SIG-M5 (cell line): Measurements from ENCODE around the gene RBPMS2.
"Not testable (repeated sequence)": the region's sequence is repeated elsewhere in the genome, so short reads cannot be mapped to it uniquely, and the experiment has no call there.

Source experiments
- DNase-seq: peaks from one replicate; lab custom pipeline; 2025; lab: John Stamatoyannopoulos, UW

Gene RBPMS2

DNA sequence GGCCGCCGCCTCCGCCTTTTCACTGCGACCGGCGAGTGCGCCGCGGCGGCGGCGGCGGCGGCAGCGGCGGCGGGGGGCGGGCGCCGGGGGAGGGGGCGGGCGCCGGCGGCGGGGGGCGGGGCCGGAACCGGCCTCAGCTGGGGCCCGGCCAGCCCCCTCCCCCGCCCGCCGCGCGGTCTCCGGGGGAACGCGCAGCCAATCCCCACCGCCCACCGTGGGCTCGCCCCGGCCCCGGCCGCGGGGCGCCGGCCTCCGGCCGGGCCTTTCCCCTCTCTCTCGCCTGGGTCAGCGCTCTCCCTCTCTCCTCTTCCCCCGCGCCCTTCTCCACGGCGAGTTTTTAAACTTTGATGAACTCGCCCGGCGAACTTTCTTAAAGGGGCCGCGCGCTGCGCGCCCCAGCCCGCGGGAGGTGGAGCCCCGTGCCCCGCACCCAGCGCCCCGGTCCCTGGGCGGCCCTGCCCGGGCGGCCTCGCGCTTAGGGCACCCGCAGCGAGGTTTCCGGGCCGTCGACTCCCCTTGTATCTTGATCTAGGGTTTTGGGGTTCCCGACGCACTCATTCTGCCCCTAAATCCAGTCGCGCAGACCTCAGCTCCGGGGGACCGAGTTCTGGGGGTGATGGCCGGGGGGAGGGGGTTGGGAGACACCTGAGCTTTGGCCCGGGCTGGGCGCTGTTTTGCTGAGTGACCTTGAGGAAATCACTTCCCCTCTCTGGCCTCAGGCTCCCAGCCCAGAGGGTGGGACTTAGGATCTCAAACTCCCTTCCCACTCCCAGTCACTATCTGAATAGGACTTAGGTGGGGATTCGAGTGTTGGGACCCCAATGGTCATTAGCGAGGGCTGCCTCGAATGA is at the start of gene RBPMS2:
Gene RBPMS2 (minus strand): TSS at position 39 of the 851 bp plus-strand sequence. CDS start 270 bp downstream, outside the sequence.
- DNase-seq = no peak

DNA sequence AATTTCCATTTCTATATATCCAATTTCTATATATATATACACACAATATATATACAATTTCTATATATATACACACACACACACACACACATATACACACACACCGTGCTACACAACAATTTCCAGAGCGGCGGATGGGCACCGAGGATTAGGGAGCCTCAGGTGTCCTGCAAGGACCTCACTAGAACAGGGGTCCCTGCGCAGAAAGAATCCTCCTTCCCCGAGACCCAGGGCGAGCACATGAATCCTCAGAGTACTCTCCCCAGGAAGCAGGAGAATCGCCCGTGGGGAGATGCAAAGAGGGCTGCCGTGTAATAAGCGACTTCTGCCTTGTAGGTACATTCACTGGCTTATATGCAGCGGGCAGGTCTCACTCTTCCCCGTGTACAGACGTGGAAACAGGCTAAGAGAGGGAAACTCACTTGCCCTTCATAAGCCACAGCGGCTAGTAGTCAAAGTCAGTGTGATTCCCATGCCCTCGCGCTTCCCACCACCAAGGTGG is 49.6 kb upstream of the RBPMS2 start:
- no peak for DNase-seq

DNA sequence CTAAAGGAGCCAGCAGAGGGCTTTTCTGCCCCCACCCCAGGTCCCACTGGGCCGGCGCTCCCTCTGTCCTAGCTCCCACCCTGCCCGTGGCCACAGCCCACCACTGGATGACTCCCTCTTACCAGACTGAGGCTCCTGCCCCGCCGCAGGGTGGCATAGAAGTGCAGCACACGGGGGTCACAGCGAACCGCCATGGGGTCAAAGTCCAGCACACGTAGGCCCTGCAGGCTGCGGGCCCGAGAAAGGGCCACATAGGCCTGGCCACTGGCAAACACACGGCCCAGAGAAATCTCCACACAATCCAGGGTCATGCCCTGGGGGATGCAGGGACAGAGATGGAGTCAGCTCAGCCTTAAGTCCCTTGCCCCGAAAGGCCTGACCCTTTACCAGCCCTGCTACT is 41.1 kb upstream of the RBPMS2 start:
- DNase-seq = no peak

DNA sequence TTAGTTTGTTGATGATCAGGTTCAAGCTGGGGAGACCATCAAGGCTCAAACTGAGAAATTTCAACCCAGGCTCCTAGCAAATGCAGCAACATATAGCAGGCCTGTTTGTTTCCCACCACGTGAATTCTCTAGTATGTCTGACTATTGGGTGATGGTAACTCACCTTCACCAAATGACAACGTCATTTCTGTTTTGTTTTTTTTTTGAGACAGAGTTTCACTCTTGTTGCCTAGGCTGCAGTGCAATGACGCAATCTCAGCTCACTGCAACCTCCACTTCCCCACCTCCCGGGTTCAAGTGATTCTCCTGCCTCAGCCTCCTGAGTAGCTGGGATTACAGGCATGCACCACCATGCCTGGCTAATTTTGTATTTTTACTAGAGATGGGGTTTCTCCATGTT is 39.6 kb upstream of the RBPMS2 start:
- DNase-seq = not testable (repeated sequence)

DNA sequence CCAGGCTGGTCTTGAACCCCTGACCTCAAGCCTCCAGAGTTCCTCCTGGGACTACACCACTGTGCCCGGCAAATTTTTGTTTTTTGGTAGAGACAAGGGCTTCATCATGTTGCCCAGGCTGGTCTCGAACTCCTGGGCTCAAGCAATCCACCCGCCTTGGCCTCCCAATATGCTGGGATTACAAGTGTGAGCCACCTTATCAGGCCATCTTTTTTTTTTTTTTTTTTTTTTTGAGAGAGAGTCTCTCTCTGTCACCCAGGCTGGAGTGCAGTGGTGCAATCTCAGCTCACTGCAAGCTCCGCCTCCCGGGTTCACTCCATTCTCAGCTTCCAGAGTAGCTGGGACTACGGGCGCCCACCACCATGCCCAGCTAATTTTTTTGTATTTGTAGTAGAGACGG is 38.9 kb upstream of the RBPMS2 start:
- not testable (repeated sequence) for DNase-seq

DNA sequence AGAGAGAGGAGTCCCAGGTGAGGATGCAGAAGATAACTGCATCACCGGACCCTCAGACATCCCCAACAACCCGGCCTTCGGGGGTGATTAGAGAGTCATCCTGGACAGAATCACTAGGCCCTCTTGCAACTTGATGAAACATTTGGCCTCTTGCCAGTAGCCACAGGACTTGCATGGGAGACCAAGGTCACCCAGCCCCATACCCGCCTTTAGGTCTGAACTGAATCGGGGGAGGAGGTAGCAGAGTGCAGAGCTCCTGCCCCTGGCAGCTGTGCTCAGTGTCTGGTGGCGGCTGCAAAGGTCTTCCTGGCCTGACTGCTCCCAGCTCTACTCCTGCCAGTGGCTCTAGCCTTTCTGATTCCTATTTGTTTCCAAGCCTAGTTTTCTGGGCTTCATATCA is 37.7 kb upstream of the RBPMS2 start:
- no peak for DNase-seq

DNA sequence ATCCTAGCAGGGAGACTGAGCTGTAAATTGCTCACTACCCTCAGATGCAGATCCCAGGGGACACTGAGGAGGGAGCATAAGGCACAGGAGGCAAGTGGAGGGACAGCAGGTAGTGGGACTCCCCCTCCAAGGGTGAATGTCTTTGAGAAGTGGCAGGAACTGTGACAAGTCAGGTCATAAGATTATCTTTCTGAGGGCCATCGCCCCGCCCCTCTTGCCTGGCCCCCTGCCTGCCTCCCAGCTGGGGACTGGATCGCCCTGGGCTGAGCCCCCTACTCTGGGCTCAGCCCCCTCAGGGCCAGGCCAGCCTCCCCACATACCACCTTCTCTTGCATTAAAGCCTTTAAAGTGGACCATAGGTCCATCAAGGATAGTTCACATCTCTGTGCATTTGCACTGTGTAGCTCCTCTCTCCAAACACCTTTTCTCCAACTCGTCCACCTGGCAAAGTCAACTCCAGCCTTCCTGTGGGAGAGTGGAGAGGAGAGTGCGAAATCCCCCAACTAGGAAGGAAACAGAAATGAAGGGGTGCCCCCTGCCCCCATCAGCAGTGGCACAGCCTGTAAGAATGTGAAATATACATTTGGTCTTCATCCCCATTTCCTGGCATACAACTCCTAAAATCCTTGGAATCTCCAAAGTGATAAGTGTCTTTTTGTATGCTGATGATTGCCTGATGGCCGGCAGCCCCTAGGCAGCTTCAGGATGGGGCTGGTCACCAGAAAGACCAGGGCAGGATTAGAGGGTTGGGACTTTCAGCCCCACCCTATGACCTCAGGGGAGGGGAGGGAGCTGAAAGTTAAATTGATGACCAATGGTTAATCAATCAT is 35.3 kb upstream of the RBPMS2 start:
- no peak for DNase-seq

DNA sequence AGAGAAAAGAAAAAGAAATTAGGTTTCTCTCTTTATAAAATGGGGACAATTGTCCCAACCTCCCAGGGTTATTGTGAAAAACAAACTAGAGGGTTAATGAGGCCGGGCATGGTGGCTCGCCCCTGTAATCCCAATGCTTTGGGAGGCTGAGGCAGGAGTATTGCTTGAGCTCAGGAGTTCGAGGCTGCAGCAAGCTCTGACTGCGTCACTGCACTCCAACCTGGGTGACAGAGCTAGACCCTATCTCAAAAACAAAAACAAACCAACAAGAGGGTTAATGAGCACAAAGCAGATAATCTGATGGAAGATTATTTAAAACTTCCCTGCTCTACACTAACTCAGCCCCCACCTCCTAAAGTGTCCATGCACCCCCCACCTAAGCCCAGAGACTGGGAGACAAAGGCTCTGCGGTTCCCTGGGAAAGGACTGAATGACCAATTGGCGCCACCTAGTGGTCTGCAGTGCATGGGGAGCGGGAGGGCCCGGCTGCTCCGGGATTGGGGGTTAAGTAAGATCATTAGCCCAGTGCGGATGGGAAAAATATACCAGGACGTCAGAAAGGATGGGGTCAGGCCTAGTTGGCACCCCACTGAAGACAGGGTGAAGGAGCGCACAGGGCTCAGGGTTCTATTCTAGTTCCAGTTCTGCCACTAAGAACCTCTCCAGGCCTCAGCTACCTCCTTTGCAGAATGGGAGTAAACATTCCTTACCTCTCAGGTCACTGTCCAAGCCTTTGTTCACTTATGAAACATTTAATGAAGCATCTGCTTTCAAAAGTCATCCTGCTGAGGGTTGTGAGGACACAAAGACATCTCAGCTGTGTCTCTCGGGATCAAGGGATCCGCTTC is 34.5 kb upstream of the RBPMS2 start:
- DNase-seq = no peak

DNA sequence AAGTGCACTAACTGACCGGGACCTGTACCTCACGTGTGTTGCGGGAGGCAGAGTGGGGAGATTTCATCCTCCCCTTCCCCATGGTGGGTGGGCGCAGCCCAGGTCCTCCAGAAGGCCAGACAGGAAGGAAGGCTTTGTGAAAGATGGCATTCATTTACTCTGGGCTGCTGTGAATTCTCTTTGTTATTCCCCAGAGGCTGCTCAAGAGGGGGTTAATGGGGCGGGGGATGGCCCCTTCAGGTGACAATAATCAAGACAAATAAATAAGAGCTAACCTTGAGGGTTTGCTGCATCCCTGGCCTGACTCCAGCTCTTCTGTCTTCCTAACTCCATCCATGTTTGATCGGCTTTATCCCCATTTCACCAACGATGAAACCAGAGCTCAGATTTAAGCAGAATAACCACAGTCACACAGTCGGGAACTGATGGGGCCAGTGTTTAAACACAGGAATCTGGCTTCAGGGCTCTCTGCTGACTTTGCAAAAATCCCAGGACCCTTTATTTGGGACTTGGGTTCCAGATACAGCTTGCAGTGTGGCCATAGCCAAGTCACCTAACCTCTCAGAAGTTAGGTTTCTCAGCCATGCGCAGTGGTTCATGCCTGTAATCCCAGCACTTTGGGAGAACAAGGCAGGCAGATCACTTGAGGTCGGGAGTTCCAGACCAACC is 33.5 kb upstream of the RBPMS2 start:
- no peak for DNase-seq

DNA sequence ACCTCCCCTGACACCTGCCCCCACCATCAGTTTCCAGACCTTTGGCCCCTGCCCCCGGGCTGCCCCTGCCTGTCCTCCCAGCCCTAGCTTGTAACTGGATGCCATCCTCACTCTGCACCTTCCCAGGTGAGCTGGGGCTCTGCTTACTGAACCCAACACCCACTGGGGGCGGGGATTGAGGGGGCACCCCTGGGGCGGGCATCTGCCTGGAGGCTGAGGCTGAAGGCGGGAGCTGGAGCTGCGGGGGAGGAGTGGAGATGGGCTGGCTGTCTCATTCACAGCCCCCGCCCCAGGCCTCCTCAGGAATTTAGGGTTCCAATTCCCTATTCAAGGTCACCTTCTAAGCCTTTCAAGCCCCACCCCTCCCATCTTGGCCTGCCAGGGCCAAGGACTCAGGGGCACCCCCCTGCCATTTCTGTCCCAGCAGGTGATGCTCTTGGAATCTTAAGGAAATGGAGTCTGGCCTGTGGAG is 32.4 kb upstream of the RBPMS2 start:
- DNase-seq = no peak

DNA sequence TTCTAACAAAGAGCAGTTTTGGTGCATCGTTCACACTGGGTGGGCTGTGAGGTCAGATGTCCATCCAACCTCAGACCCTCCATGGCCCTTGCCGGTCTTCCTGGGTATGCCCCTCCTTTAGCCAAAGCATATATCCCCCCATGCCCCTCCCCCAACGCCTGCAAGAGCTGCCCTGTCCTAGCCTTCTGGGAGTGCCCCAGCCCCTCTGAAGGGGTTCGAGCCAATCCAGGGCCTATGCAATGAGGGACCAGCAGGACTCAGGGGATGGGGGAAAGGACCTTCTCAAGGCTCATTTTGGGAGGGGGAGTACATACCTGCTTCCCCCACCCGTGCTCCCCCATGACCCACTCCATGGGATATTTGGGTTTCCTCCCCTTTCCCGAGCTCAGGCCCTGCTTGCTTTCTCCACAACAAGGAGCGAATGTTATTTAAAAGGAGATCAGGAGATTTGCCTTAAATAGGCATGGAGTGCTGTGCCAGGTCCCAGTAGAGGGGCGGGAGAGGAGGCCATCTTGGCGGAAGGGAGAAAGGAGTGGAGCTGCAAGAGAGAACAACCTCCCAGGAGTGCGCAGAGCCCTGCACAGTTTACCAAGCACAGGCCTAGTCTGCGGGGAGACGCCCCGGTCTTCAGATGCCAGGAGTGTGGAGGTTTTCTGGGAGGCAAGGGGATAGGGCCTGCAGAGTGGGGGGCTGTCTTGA is 31.8 kb upstream of the RBPMS2 start:
- no peak for DNase-seq

DNA sequence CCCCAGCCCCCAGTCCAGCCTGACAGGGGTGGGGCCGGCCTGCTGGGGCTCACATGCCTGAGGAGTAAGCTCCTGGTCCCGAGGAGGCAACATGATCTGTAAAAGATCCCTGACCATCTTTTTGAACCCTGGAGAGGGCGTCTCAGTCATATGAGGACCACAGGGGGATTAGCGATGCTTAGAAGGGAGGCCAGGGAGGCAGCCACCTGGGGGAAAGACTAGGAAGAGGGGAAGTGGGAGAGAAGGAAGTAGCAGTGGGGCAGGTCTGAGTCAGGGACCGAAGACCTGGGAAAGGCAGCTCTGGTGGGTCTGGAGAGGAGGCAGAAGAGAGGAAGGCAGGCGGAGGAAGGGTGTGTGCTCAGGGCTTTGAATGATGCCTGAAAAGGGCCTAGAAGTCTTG is 31.1 kb upstream of the RBPMS2 start:
- DNase-seq = no peak

DNA sequence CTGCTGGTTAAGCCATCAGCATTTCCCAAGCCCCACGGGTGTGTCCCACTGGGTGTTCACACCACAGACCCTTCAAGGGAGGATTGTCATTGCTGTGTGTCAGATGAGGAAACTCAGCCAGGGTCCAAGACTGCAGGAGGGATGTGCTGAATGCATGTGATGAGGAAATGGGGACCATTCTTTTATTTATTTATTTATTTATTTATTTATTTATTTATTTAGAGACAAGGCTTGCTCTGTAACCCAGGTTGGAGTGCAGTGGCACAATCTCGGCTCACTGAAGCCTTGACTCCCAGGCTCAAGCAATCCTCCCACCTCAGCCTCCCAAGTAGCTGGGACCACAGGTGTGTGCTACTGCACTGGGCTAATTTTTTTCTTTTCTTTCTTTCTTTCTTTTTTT is 29.2 kb upstream of the RBPMS2 start:
- DNase-seq = no peak

DNA sequence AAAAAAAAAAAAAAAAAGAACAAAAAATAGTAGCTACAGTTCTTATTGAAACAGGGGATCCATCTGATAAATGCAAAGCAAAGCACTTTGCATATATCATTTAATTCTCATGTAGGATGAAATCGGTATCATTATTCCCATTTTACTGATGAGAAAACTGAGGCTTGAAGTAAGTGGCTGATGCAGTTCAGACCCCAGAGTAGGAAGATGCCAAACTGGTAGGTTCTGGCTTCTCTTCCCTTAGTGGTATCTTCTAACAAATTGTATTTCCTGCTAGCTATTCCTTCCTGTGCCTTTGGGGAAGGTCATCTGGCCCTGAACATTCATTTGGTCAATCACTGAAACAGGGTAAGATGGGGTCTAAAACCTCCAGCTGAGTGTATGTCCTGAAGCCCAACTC is 28.1 kb upstream of the RBPMS2 start:
- DNase-seq = no peak

DNA sequence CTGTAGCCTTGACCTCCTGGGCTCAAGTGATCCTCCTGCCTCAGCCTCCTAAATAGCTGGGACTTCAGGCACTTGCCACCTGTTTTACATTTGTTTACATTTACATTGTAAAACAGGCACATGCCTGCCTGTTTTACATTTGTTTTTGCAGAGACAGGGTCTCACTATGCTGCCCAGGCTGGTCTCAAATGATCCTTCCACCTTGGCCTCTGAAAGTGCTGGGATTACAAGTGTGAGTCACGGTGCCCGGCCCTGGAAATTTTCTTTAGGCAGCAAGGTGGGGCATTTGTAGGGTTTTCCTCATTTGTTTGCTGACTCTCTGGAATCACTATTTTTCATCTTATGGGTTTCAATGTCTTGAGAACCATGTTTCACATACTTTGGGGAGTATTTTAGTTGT is 25.1 kb upstream of the RBPMS2 start:
- no peak for DNase-seq

DNA sequence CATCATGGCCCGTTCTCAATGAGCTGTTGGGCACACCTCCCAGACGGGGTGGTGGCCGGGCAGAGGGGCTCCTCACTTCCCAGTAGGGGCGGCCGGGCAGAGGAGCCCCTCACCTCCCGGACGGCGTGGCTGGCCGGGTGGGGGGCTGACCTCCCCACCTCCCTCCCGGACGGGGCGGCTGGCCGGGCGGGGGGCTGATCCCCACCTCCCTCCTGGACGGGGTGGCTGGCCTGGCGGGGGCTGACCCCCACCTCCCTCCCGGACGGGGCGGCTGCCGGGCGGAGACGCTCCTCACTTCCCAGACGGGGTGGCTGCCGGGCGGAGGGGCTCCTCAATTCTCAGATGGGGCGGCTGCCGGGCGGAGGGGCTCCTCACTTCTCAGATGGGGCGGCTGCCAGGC is 23.5 kb upstream of the RBPMS2 start:
- DNase-seq = not testable (repeated sequence)

DNA sequence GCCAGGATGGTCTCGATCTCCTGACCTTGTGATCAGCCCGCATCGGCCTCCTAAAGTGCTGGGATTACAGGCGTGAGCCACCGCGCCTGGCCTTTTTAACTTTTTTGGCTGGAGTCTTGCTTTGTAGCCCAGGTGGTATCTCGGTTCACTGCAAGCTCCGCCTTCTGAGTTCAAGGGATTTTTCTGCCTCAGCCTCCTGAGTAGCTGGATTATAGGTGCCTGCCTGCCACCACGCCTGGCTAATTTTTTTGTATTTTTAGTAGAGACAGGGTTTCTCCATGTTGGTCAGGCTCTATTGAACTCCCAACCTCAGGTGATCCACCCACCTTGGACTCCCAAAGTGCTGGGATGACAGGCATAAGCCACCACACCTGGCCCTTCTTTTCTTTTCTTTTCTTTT is 20.5 kb upstream of the RBPMS2 start:
- not testable (repeated sequence) for DNase-seq

DNA sequence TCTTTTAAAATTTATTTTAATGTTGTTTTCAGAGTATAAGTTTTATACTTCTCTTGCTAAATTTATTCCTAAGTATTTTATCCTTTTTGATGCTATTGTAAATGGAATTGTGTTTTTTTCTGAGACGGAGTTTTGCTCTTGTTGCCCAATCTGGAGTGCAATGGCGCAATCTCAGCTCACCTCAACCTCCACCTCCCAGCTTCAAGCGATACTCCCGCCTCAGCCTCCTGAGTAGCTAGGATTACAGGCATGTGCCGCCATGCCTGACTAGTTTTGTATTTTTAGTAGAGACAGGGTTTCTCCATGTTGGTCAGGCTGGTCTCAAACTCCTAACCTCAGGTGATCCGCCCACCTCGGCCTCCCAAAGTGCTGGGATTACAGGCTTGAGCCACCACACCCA is 19.9 kb upstream of the RBPMS2 start:
- not testable (repeated sequence) for DNase-seq

DNA sequence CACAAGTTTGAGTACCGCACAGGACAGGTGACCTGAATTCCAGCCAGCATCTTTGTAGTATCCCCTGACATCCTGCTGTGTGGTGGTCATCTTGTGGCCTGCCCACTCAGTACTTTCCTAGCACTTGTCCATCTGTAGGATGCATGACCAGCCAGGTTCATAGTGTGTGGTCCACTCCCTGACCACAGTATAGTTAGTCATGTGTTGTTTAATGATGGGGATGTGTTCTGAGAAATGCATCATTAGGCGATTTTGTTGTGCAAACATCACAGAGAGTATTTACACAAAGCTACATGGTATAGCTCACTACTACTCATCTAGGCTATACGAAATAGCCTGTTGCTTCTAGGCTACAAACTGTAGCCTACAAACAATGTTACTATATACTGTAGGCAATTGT is 16.9 kb upstream of the RBPMS2 start:
- no peak for DNase-seq

DNA sequence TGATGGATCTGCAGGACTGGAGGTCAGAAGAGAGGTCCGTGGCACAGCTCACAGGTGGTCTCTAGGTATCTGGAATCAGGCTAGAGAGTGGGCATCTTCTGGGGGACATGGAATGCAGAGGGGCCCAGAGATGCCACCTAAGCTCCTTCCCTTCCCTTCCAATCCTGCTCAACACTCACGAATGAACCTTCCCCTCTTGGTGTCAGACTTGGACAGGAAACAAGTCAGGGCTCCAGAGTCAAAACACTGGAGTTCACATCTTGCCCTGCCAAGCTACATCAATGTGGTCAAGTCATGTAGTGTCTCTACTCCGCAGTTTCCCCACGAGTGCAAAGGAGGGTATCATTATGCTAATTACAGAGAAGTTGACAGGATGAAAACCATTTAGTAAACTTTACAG is 16.0 kb upstream of the RBPMS2 start:
- DNase-seq = no peak

DNA sequence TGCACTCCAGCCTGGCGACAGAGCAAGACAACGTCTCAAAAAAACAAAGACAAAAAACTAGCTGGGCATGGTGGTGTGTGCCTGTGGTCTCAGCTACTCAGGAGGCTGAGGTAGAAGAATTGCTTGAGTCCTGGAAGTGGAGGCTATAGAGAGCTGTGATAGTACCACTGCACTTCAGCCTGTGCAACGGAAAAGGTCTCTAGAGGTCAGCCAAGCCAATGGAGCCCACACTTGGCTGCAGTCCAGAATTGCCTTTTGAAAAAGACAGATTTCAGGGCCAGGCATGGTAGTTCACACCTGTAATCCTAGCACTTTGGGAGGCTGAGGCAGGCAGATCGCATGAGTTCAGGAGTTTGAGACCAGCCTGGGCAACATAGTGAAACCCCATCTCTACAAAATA is 8.4 kb upstream of the RBPMS2 start:
- no peak for DNase-seq
